ENCODE measurements around the gene NME5. TPM values are rescaled to one million over a fixed set of nuclear protein-coding genes. Genes with fewer than 3 reads are reported as not detected.

NME5 gene
- total and polyA plus RNA-seq, 7 donors, result 1.2 to 3.5 (median 1.6) TPM; not detected in 1

- no peak overlapping the region for H3K4me3 ChIP-seq
- TF ChIP-seq POLR2AphosphoS5 (IDR thresholded peaks at IDR 0.05), result no peak
- TF ChIP-seq CTCF (IDR thresholded peaks at IDR 0.05), result no peak
- TF ChIP-seq POLR2A (IDR thresholded peaks at IDR 0.05), result no peak
- TF ChIP-seq EP300 (IDR thresholded peaks at IDR 0.05), result no peak
- H3K9me3 ChIP-seq, result no peaks in the 10 kb centered on the region
- DNase-seq, result no peak
- H3K27me3 ChIP-seq, result no peaks in the 10 kb centered on the region
- no peak overlapping the region for H3K27ac ChIP-seq
- no peaks in the 10 kb centered on the region for H3K36me3 ChIP-seq
- 62 to 69% methylated on average over 1 of the region's 1 CpG for WGBS, 2 donors
- intact Hi-C loops (cut with DNase I), result no loop called here
- H3K4me1 ChIP-seq, result peaks cover 0 to 13% (median 6%) of the 10 kb centered on the region in 4 donors
Observed at GRCh38 chr5:138141734-138142133, 2.5 kb upstream of the NME5 start.

GRCh38 chr5:138140268-138140667, 1.0 kb upstream of the NME5 start:
- intact Hi-C loops (cut with DNase I), result no loop called here
- no peak overlapping the region for H3K4me3 ChIP-seq
- H3K4me1 ChIP-seq, result peaks cover 0 to 13% (median 6%) of the 10 kb centered on the region in 4 donors
- no peak overlapping the region for H3K27ac ChIP-seq
- DNase-seq, result no peak
- no peaks in the 10 kb centered on the region for H3K36me3 ChIP-seq
- WGBS, 2 donors, result 67 to 79% methylated on average over 4 of the region's 4 CpGs
- no peaks in the 10 kb centered on the region for H3K9me3 ChIP-seq
- no peaks in the 10 kb centered on the region for H3K27me3 ChIP-seq
- TF ChIP-seq EP300 (IDR thresholded peaks at IDR 0.05), result no peak
- TF ChIP-seq POLR2AphosphoS5 (IDR thresholded peaks at IDR 0.05), result no peak
- no peak for TF ChIP-seq CTCF (IDR thresholded peaks at IDR 0.05)
- no peak for TF ChIP-seq POLR2A (IDR thresholded peaks at IDR 0.05)

GRCh38 chr5:138139781-138140090, 508 bp upstream of the NME5 start:
- 49 to 53% methylated on average over 3 of the region's 3 CpGs for WGBS, 2 donors
- peak overlapping the region in 3 of 4 donors; percentile 59 to 70 (median 66) for H3K4me3 ChIP-seq
- intact Hi-C loops (cut with DNase I), result loop anchor here (10.0 kb wide), 1 partner anchor 385 kb away; the partner anchor contains the start of gene HNRNPA0

GRCh38 chr5:138132543-138132942, 6.7 kb downstream of the NME5 start:
- H3K27ac ChIP-seq, result no peak overlapping the region
- no peaks in the 10 kb centered on the region for H3K27me3 ChIP-seq
- H3K9me3 ChIP-seq, result no peaks in the 10 kb centered on the region
- intact Hi-C loops (cut with DNase I), result loop anchor here (2.0 to 10.0 kb wide), 2 partner anchors 98 to 378 kb away; partner anchors contain the start of gene HNRNPA0
- no peak for TF ChIP-seq CTCF (IDR thresholded peaks at IDR 0.05)
- TF ChIP-seq POLR2A (IDR thresholded peaks at IDR 0.05), result no peak
- no peak for TF ChIP-seq EP300 (IDR thresholded peaks at IDR 0.05)
- no peak for TF ChIP-seq POLR2AphosphoS5 (IDR thresholded peaks at IDR 0.05)
- DNase-seq, result no peak
- no peaks in the 10 kb centered on the region for H3K4me1 ChIP-seq
- peak overlapping the region in 1 of 4 donors; percentile 44 for H3K4me3 ChIP-seq
- H3K36me3 ChIP-seq, result no peaks in the 10 kb centered on the region
- WGBS, 2 donors, result 85 to 89% methylated on average over 7 of the region's 7 CpGs

More at GRCh38 chr5:138139781-138140090, 508 bp upstream of the NME5 start:
- no peak for DNase-seq
- Histone ChIP-seq H3K27ac (no peak overlapping the region), H3K27me3 (no peaks in the 10 kb centered on the region), H3K9me3 (no peaks in the 10 kb centered on the region), H3K4me1 (peaks cover 0 to 13% (median 6%) of the 10 kb centered on the region in 4 donors), H3K36me3 (no peaks in the 10 kb centered on the region)
- TF ChIP-seq EP300 (IDR thresholded peaks at IDR 0.05) (no peak), CTCF (IDR thresholded peaks at IDR 0.05) (no peak), POLR2AphosphoS5 (IDR thresholded peaks at IDR 0.05) (no peak)

GRCh38 chr5:138129347-138129746, 9.9 kb downstream of the NME5 start:
- DNase-seq, result no peak
- WGBS, 2 donors, result 81 to 92% methylated on average over 6 of the region's 6 CpGs
- no peak overlapping the region for H3K4me3 ChIP-seq
- H3K36me3 ChIP-seq, result no peaks in the 10 kb centered on the region
- intact Hi-C loops (cut with DNase I), result no loop called here
- no peaks in the 10 kb centered on the region for H3K9me3 ChIP-seq
- no peaks in the 10 kb centered on the region for H3K27me3 ChIP-seq
- no peak overlapping the region for H3K27ac ChIP-seq
- H3K4me1 ChIP-seq, result no peaks in the 10 kb centered on the region
- no peak for TF ChIP-seq EP300 (IDR thresholded peaks at IDR 0.05)
- no peak for TF ChIP-seq CTCF (IDR thresholded peaks at IDR 0.05)
- TF ChIP-seq POLR2A (IDR thresholded peaks at IDR 0.05), result no peak
- no peak for TF ChIP-seq POLR2AphosphoS5 (IDR thresholded peaks at IDR 0.05)

All from sigmoid colon (tissue), 7 donors.